Chondrocyte (in vitro differentiated cells): ENCODE data around the gene ZNF555. TPM values are rescaled to one million over a fixed set of nuclear protein-coding genes. Genes with fewer than 3 reads are reported as not detected.
"Not testable (repeated sequence)": the region's sequence is repeated elsewhere in the genome, so short reads cannot be mapped to it uniquely, and the experiment has no call there.

Experiments
- DNase-seq: peaks from one replicate; pipeline ENCODE4 v3.0.0; 2021; ENCODE audit warnings: mixed read lengths, low spot score
- H3K27ac Mint-ChIP-seq: one replicate; pipeline ENCODE4 v1.8.0; 2021; ENCODE audit warnings: mild to moderate bottlenecking, moderate library complexity, mixed read lengths; ENCODE audit not compliant: unreplicated experiment
- H3K27me3 Mint-ChIP-seq: 2 replicates; pipeline ENCODE4 v1.8.0; 2021; ENCODE audit warnings: low read depth, mixed read lengths
- H3K36me3 Mint-ChIP-seq: 2 replicates; pipeline ENCODE4 v1.8.0; 2021; ENCODE audit warnings: low read depth, mixed read lengths
- H3K4me1 Mint-ChIP-seq: 2 replicates; pipeline ENCODE4 v1.8.0; 2021; ENCODE audit warnings: low read depth, mild to moderate bottlenecking, mixed read lengths
- H3K4me3 Mint-ChIP-seq: one replicate; pipeline ENCODE4 v1.8.0; 2021; ENCODE audit warnings: mild to moderate bottlenecking, moderate library complexity, mixed read lengths; ENCODE audit not compliant: unreplicated experiment
- H3K9me3 Mint-ChIP-seq: 2 replicates; pipeline ENCODE4 v1.8.0; 2021; ENCODE audit warnings: low read depth, mixed read lengths
- CTCF ChIP-seq: fragments of 200-600 bp; sonication (generic); IDR thresholded peaks from 2 replicates; pipeline ENCODE4 v1.5.0; 2021; ENCODE audit warnings: antibody characterized with exemption, mild to moderate bottlenecking, moderate library complexity
- long read RNA-seq: library from polyadenylated mRNA; stranded (forward); transcript quantifications from one replicate; pipeline ENCODE4 v2.0.0, GENCODE V29; 2021
- total RNA-seq: library from RNA; stranded (reverse); gene quantifications from 3 replicates; pipeline ENCODE4 v1.2.1, GENCODE V29; 2021

Gene ZNF555
- 7.4 to 9.2 TPM (median 8.5 TPM) in 3 replicates for total RNA-seq
- long read RNA-seq, full-length matches to known transcripts: 8 of 11 reads
- long read RNA-seq, partial matches to known transcripts: 0 of 11 reads
- long read RNA-seq, other reads (novel, unspliced or antisense): 3 of 11 reads

GRCh38 chr19:2840794-2841791, at the start of gene ZNF555:
Gene ZNF555, plus strand, starts transcription at chr19:2841475. Its CDS starts 98 bp downstream, at chr19:2841573.
- Mint-ChIP-seq H3K4me1 (peaks cover 15% of the 10 kb centered on the region), H3K4me3 (peak within 1 kb of the TSS; percentile 84), H3K36me3 (peaks cover 18% of the 10 kb centered on the region), H3K27me3 (no peaks in the 10 kb centered on the region), H3K9me3 (peaks cover 13% of the 10 kb centered on the region), H3K27ac (peak within 1 kb of the TSS; percentile 91)
- peak; percentile 98 for DNase-seq
- TF ChIP-seq CTCF: peak; percentile 72

- no peak for DNase-seq
- no peak overlapping the region for H3K27ac Mint-ChIP-seq
- H3K4me3 Mint-ChIP-seq: no peak overlapping the region
- H3K27me3 Mint-ChIP-seq: no peaks in the 10 kb centered on the region
- H3K4me1 Mint-ChIP-seq: peaks cover 4% of the 10 kb centered on the region
- no peak for TF ChIP-seq CTCF
- H3K9me3 Mint-ChIP-seq: no peaks in the 10 kb centered on the region
- H3K36me3 Mint-ChIP-seq: peaks cover 12% of the 10 kb centered on the region
Measured at GRCh38 chr19:2791876-2792275, 49.4 kb upstream of the ZNF555 start.

- H3K4me1 Mint-ChIP-seq, H3K4me3 Mint-ChIP-seq, DNase-seq, H3K27ac Mint-ChIP-seq, H3K27me3 Mint-ChIP-seq, H3K9me3 Mint-ChIP-seq: not testable (repeated sequence)
- peaks cover 14% of the 10 kb centered on the region for H3K36me3 Mint-ChIP-seq
Measured at GRCh38 chr19:2792666-2793065, 48.6 kb upstream of the ZNF555 start.

- no peak for TF ChIP-seq CTCF
- no peak for DNase-seq
- no peaks in the 10 kb centered on the region for H3K27me3 Mint-ChIP-seq
- no peak overlapping the region for H3K4me3 Mint-ChIP-seq
- peaks cover 14% of the 10 kb centered on the region for H3K36me3 Mint-ChIP-seq
- H3K9me3 Mint-ChIP-seq: no peaks in the 10 kb centered on the region
- H3K27ac Mint-ChIP-seq: no peak overlapping the region
- H3K4me1 Mint-ChIP-seq: no peaks in the 10 kb centered on the region
Measured at GRCh38 chr19:2793126-2793525, 48.1 kb upstream of the ZNF555 start.

- no peaks in the 10 kb centered on the region for H3K27me3 Mint-ChIP-seq
- DNase-seq: no peak
- peaks cover 14% of the 10 kb centered on the region for H3K36me3 Mint-ChIP-seq
- no peaks in the 10 kb centered on the region for H3K4me1 Mint-ChIP-seq
- no peak for TF ChIP-seq CTCF
- H3K27ac Mint-ChIP-seq: no peak overlapping the region
- no peak overlapping the region for H3K4me3 Mint-ChIP-seq
- no peaks in the 10 kb centered on the region for H3K9me3 Mint-ChIP-seq
Measured at GRCh38 chr19:2793577-2793976, 47.7 kb upstream of the ZNF555 start.
